AG04449 (cell line): ENCODE data around the gene LRRC61.

ENCODE experiments used
- CTCF ChIA-PET: fragments of 350-600 bp; formaldehyde crosslinking; extraction: SDS; loops from one replicate; lab custom pipeline; 2021; ENCODE audit warnings: antibody characterized with exemption; lab: Yijun Ruan, JAX
- POLR2A ChIA-PET: fragments of 400-600, 350-600 bp; formaldehyde crosslinking; extraction: SDS; loops from one replicate; lab custom pipeline; 2020; ENCODE audit warnings: antibody characterized with exemption, inconsistent platforms; lab: Yijun Ruan, JAX
- DNase-seq: peaks from one replicate; pipeline ENCODE4 v3.0.0-alpha.2; 2010; ENCODE audit warnings: low read depth, low spot score
- H3K4me3 ChIP-seq: 2 replicates; pipeline ENCODE4 v1.5.1; 2011; ENCODE audit warnings: low read depth, mild to moderate bottlenecking, control low read depth, low read length
- CTCF ChIP-seq: IDR thresholded peaks from one replicate; pipeline ENCODE4 v1.5.1; 2011; ENCODE audit warnings: mild to moderate bottlenecking, moderate library complexity, low read length, control low read depth, inconsistent platforms; ENCODE audit not compliant: insufficient read depth; ENCODE audit errors: missing control alignments

The LRRC61 gene

GRCh38 chr7:150324373-150324961, 1.3 kb downstream of the LRRC61 start:
- no peak for TF ChIP-seq CTCF
- DNase-seq, result no peak
- ChIA-PET CTCF (no interaction called here), POLR2A (no interaction called here)
- H3K4me3 ChIP-seq, result no peak overlapping the region

- DNase-seq, result no peak
- H3K4me3 ChIP-seq, result no peak overlapping the region
- ChIA-PET POLR2A (no interaction called here), CTCF (no interaction called here)
- no peak for TF ChIP-seq CTCF
Measured at GRCh38 chr7:150325110-150325611, 2.0 kb downstream of the LRRC61 start.

- ChIA-PET POLR2A (no interaction called here), CTCF (no interaction called here)
- no peak for TF ChIP-seq CTCF
- DNase-seq, result no peak
- no peak overlapping the region for H3K4me3 ChIP-seq
Measured at GRCh38 chr7:150325901-150326300, 2.7 kb downstream of the LRRC61 start.

GRCh38 chr7:150326657-150327268, 3.6 kb downstream of the LRRC61 start:
- CTCF ChIA-PET, result no interaction called here
- no peak for TF ChIP-seq CTCF
- H3K4me3 ChIP-seq, result no peak overlapping the region
- POLR2A ChIA-PET, result no interaction called here
- DNase-seq, result no peak

GRCh38 chr7:150327308-150327707, 4.2 kb downstream of the LRRC61 start:
- H3K4me3 ChIP-seq, result no peak overlapping the region
- CTCF ChIA-PET, result no interaction called here
- POLR2A ChIA-PET, result no interaction called here
- DNase-seq, result no peak
- no peak for TF ChIP-seq CTCF

GRCh38 chr7:150329331-150330120, 6.4 kb downstream of the LRRC61 start:
- no peak for TF ChIP-seq CTCF
- DNase-seq, result no peak
- POLR2A ChIA-PET, result no interaction called here
- CTCF ChIA-PET, result no interaction called here
- no peak overlapping the region for H3K4me3 ChIP-seq
